ENCODE measurements around the gene SLC16A10.

DNA sequence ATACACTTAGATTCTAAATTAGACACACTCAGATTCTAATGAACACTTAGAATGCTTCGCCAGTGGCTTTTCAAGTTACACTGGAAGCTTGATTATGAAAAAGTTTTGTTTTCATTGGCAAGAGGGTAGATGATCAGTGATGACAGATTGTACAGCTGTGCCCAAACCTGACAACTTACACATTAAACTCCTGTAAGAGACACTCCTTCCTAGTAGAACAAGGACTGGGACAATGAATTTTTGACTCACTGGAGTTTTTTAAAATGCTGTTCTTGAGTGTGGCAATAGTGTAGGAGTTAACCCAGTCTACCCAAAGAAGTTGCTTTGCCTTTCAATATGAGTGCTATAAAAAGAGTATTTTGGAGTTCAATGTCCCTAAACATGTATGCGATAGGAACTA, 140.8 kb downstream of the SLC16A10 start:
- TF ChIP-seq POLR2A (IDR thresholded peaks at IDR 0.05): no peak
- TF ChIP-seq POLR2AphosphoS5 (IDR thresholded peaks at IDR 0.05): no peak
- TF ChIP-seq CTCF (IDR thresholded peaks at IDR 0.05): no peak
- no peak for TF ChIP-seq EP300 (IDR thresholded peaks at IDR 0.05)

Measured in upper lobe of left lung (tissue), 4 donors.